HEK293 (cell line): ENCODE data around the gene FLNC.

ENCODE experiments used
- GLI4 ChIP-seq: fragments of 450-650 bp; formaldehyde crosslinking; IDR thresholded peaks from 2 replicates; pipeline ENCODE4 v1.5.1; 2016; ENCODE audit warnings: missing biosample characterization, missing genetic modification characterization
- KLF7 ChIP-seq: fragments of 450-650 bp; formaldehyde crosslinking; IDR thresholded peaks from 2 replicates; pipeline ENCODE4 v1.5.1; 2016; ENCODE audit warnings: missing biosample characterization, missing genetic modification characterization, borderline replicate concordance
- KLF9 ChIP-seq: fragments of 450-650 bp; formaldehyde crosslinking; IDR thresholded peaks from 2 replicates; pipeline ENCODE4 v1.5.1; 2016; ENCODE audit warnings: missing biosample characterization, missing genetic modification characterization, low read depth
- PRDM2 ChIP-seq: fragments of 450-650 bp; formaldehyde crosslinking; IDR thresholded peaks from 2 replicates; pipeline ENCODE4 v1.5.1; 2016; ENCODE audit warnings: missing biosample characterization, missing genetic modification characterization, borderline replicate concordance
- RBAK ChIP-seq: fragments of 450-650 bp; formaldehyde crosslinking; IDR thresholded peaks from 2 replicates; pipeline ENCODE4 v1.5.1; 2016; ENCODE audit warnings: missing biosample characterization, missing genetic modification characterization
- SP2 ChIP-seq: fragments of 450-650 bp; formaldehyde crosslinking; IDR thresholded peaks from 2 replicates; pipeline ENCODE4 v1.5.1; 2016; ENCODE audit warnings: missing biosample characterization, missing genetic modification characterization
- YY1 ChIP-seq: fragments of 450-650 bp; formaldehyde crosslinking; IDR thresholded peaks from 2 replicates; pipeline ENCODE4 v1.5.1; 2018; ENCODE audit warnings: missing biosample characterization, missing genetic modification characterization
- ZBTB7A ChIP-seq: fragments of 450-650 bp; formaldehyde crosslinking; IDR thresholded peaks from 2 replicates; pipeline ENCODE4 v1.5.1; 2016; ENCODE audit warnings: low read depth, missing biosample characterization, missing genetic modification characterization
- ZBTB8A ChIP-seq: fragments of 450-650 bp; formaldehyde crosslinking; IDR thresholded peaks from 2 replicates; pipeline ENCODE4 v1.5.1; 2016; ENCODE audit warnings: missing biosample characterization, missing genetic modification characterization
- ZEB2 ChIP-seq: fragments of 450-650 bp; formaldehyde crosslinking; IDR thresholded peaks from 2 replicates; pipeline ENCODE4 v1.5.1; 2016; ENCODE audit warnings: missing biosample characterization, missing genetic modification characterization
- ZFHX2 ChIP-seq: fragments of 450-650 bp; formaldehyde crosslinking; conservative IDR thresholded peaks from 2 replicates; pipeline ENCODE4 v1.5.1; 2016; ENCODE audit warnings: missing biosample characterization, missing genetic modification characterization
- ZFP37 ChIP-seq: fragments of 450-650 bp; formaldehyde crosslinking; IDR thresholded peaks from 2 replicates; pipeline ENCODE4 v1.5.1; 2016; ENCODE audit warnings: missing biosample characterization, missing genetic modification characterization
- ZFP69B ChIP-seq: fragments of 450-650 bp; formaldehyde crosslinking; IDR thresholded peaks from 2 replicates; pipeline ENCODE4 v1.5.1; 2016; ENCODE audit warnings: missing biosample characterization, missing genetic modification characterization
- ZNF132 ChIP-seq: fragments of 450-650 bp; formaldehyde crosslinking; IDR thresholded peaks from 2 replicates; pipeline ENCODE4 v1.5.1; 2017; ENCODE audit warnings: missing biosample characterization, missing genetic modification characterization, borderline replicate concordance
- ZNF157 ChIP-seq: fragments of 450-650 bp; formaldehyde crosslinking; IDR thresholded peaks from 2 replicates; pipeline ENCODE4 v1.5.1; 2016; ENCODE audit warnings: missing biosample characterization, missing genetic modification characterization
- ZNF16 ChIP-seq: fragments of 450-650 bp; formaldehyde crosslinking; IDR thresholded peaks from 2 replicates; pipeline ENCODE4 v1.5.1; 2016; ENCODE audit warnings: low read depth, missing biosample characterization, missing genetic modification characterization
- ZNF202 ChIP-seq: fragments of 450-650 bp; formaldehyde crosslinking; IDR thresholded peaks from 2 replicates; pipeline ENCODE4 v1.5.1; 2016; ENCODE audit warnings: missing biosample characterization, missing genetic modification characterization, borderline replicate concordance
- ZNF23 ChIP-seq: fragments of 450-650 bp; formaldehyde crosslinking; IDR thresholded peaks from 2 replicates; pipeline ENCODE4 v1.5.1; 2016; ENCODE audit warnings: missing biosample characterization, missing genetic modification characterization, borderline replicate concordance
- ZNF350 ChIP-seq: fragments of 450-650 bp; formaldehyde crosslinking; IDR thresholded peaks from 2 replicates; pipeline ENCODE4 v1.5.0; 2017; ENCODE audit warnings: missing biosample characterization, mild to moderate bottlenecking, missing genetic modification characterization
- ZNF391 ChIP-seq: fragments of 450-650 bp; formaldehyde crosslinking; IDR thresholded peaks from 2 replicates; pipeline ENCODE4 v1.5.1; 2016; ENCODE audit warnings: low read depth, missing biosample characterization, missing genetic modification characterization, borderline replicate concordance
- ZNF416 ChIP-seq: fragments of 450-650 bp; formaldehyde crosslinking; IDR thresholded peaks from 2 replicates; pipeline ENCODE4 v1.5.1; 2016; ENCODE audit warnings: missing biosample characterization, missing genetic modification characterization
- ZNF426 ChIP-seq: fragments of 450-650 bp; formaldehyde crosslinking; IDR thresholded peaks from 2 replicates; pipeline ENCODE4 v1.5.1; 2017; ENCODE audit warnings: missing biosample characterization, missing genetic modification characterization, mild to moderate bottlenecking, inconsistent platforms, moderate library complexity
- ZNF449 ChIP-seq: fragments of 450-650 bp; formaldehyde crosslinking; IDR thresholded peaks from 2 replicates; pipeline ENCODE4 v1.5.1; 2017; ENCODE audit warnings: missing biosample characterization, mild to moderate bottlenecking, missing genetic modification characterization, moderate library complexity
- ZNF48 ChIP-seq: fragments of 450-650 bp; formaldehyde crosslinking; IDR thresholded peaks from 2 replicates; pipeline ENCODE4 v1.5.1; 2016; ENCODE audit warnings: missing biosample characterization, missing genetic modification characterization
- ZNF555 ChIP-seq: fragments of 450-650 bp; formaldehyde crosslinking; conservative IDR thresholded peaks from 2 replicates; pipeline ENCODE4 v1.5.1; 2017; ENCODE audit warnings: missing biosample characterization, mild to moderate bottlenecking, missing genetic modification characterization, inconsistent platforms
- ZNF580 ChIP-seq: fragments of 450-650 bp; formaldehyde crosslinking; IDR thresholded peaks from 2 replicates; pipeline ENCODE4 v1.5.1; 2016; ENCODE audit warnings: missing biosample characterization, missing genetic modification characterization
- ZNF654 ChIP-seq: fragments of 450-650 bp; formaldehyde crosslinking; IDR thresholded peaks from 2 replicates; pipeline ENCODE4 v1.5.1; 2016; ENCODE audit warnings: low read depth, missing biosample characterization, missing genetic modification characterization
- ZNF664 ChIP-seq: fragments of 450-650 bp; formaldehyde crosslinking; IDR thresholded peaks from 2 replicates; pipeline ENCODE4 v1.5.1; 2016; ENCODE audit warnings: missing biosample characterization, missing genetic modification characterization
- ZNF677 ChIP-seq: fragments of 450-650 bp; IDR thresholded peaks from 2 replicates; pipeline ENCODE4 v1.5.0; 2018; ENCODE audit warnings: missing biosample characterization, mild to moderate bottlenecking, missing genetic modification characterization, moderate library complexity
- TF ChIP-seq, protein P1 (sequence below): fragments of 450-650 bp; formaldehyde crosslinking; IDR thresholded peaks from 2 replicates; pipeline ENCODE4; 2016; ENCODE audit warnings: missing biosample characterization, missing genetic modification characterization
- TF ChIP-seq, protein P2 (sequence below): fragments of 450-650 bp; formaldehyde crosslinking; IDR thresholded peaks from 2 replicates; pipeline ENCODE4 v1.5.1; 2016; ENCODE audit warnings: missing biosample characterization, missing genetic modification characterization

The FLNC gene

DNA sequence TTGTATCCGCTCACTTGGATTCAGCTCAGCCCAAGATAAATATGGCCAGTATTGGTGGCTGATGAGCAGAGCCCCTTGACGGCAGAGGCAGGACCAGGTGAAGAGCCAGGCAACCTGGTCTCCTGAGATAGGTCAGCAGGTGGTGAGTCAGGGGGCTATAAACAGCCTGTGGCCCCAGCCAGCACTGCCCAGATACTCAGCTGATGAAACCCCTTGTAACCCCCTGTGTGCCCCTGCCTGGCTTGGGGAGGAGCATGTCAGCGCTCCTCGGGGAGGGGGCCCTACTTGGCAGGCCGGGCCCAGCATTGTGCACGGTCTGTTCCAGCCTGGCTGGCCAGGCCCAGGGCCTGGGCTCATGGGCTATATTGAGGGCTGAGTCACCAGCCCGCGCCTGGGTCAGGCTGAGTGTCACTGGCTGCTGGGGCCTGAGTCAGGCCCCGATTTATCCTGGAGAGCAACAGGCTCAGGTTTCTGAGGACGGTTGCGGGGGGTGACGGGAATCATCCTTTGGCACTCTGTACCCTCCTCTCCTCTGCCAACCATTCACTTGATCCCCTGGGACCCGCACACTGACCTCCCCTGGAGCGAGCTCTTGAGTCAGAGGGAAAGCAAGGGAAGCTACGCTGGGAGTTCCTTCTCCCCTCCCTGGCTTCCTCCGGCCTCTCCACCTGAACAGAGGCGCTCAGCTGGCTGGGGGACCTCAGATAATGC is 2.8 kb upstream of the FLNC start (continued):
- TF ChIP-seq KLF7 (no peak), SP2 (tag by site-specific recombination) (no peak), RBAK (no peak), ZNF416 (tag by site-specific recombination) (no peak), ZBTB8A (0 out of 2 replicates have a peak, but pooled peaks have one; percentile 22), ZNF132 (no peak), ZNF16 (tag by site-specific recombination) (no peak), PRDM2 (no peak), ZFHX2 (tag by site-specific recombination) (no peak), ZNF677 (no peak), ZNF391 (no peak), ZNF555 (tag by site-specific recombination) (no peak), GLI4 (tag by site-specific recombination) (no peak), ZFP37 (tag by site-specific recombination) (no peak), ZEB2 (tag by site-specific recombination) (peak; percentile 52), ZFP69B (tag by site-specific recombination) (peak; percentile 79), ZBTB7A (tag by site-specific recombination) (no peak), ZNF157 (tag by site-specific recombination) (no peak), ZNF654 (tag by site-specific recombination) (no peak), ZNF48 (tag by site-specific recombination) (no peak), ZNF449 (tag by site-specific recombination) (0 out of 2 replicates have a peak, but pooled peaks have one; percentile 33), ZNF580 (tag by site-specific recombination) (no peak), KLF9 (tag by site-specific recombination) (no peak), ZNF350 (no peak), ZNF664 (no peak), ZNF23 (no peak), YY1 (tag by site-specific recombination) (no peak), ZNF202 (tag by site-specific recombination) (no peak), ZNF426 (tag by site-specific recombination) (no peak)
- TF ChIP-seq, protein P1, sequence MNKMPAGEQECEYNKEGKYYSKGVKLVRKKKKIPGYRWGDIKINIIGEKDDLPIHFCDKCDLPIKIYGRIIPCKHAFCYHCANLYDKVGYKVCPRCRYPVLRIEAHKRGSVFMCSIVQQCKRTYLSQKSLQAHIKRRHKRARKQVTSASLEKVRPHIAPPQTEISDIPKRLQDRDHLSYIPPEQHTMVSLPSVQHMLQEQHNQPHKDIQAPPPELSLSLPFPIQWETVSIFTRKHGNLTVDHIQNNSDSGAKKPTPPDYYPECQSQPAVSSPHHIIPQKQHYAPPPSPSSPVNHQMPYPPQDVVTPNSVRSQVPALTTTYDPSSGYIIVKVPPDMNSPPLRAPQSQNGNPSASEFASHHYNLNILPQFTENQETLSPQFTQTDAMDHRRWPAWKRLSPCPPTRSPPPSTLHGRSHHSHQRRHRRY (tag by site-specific recombination) = no peak
- TF ChIP-seq, protein P2, sequence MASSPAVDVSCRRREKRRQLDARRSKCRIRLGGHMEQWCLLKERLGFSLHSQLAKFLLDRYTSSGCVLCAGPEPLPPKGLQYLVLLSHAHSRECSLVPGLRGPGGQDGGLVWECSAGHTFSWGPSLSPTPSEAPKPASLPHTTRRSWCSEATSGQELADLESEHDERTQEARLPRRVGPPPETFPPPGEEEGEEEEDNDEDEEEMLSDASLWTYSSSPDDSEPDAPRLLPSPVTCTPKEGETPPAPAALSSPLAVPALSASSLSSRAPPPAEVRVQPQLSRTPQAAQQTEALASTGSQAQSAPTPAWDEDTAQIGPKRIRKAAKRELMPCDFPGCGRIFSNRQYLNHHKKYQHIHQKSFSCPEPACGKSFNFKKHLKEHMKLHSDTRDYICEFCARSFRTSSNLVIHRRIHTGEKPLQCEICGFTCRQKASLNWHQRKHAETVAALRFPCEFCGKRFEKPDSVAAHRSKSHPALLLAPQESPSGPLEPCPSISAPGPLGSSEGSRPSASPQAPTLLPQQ (tag by site-specific recombination) = peak; percentile 86
